BLaER1 (cell line): ENCODE measurements around the gene CYBA.

Experiments
- H3K27ac ChIP-seq: shearing (Covaris generic); formaldehyde crosslinking; 2 replicates; pipeline ENCODE4 v1.8.1; 2022
- H3K27me3 ChIP-seq: shearing (Covaris generic); formaldehyde crosslinking; 2 replicates; pipeline ENCODE4 v1.8.1; 2022
- H3K36me3 ChIP-seq: shearing (Covaris generic); formaldehyde crosslinking; 2 replicates; pipeline ENCODE4 v1.8.1; 2022
- H3K4me1 ChIP-seq: shearing (Covaris generic); formaldehyde crosslinking; 2 replicates; pipeline ENCODE4 v1.8.1; 2022
- H3K4me2 ChIP-seq: shearing (Covaris generic); formaldehyde crosslinking; 2 replicates; pipeline ENCODE4 v1.8.1; 2022
- H3K4me3 ChIP-seq: shearing (Covaris generic); formaldehyde crosslinking; 2 replicates; pipeline ENCODE4 v1.8.1; 2022
- H3K9ac ChIP-seq: shearing (Covaris generic); formaldehyde crosslinking; 2 replicates; pipeline ENCODE4 v1.8.1; 2022
- H3K9me3 ChIP-seq: shearing (Covaris generic); formaldehyde crosslinking; 2 replicates; pipeline ENCODE4 v1.8.1; 2022
- H4K20me1 ChIP-seq: shearing (Covaris generic); formaldehyde crosslinking; 2 replicates; pipeline ENCODE4 v1.8.1; 2022
- Cebpa-rat ChIP-seq: shearing (Covaris generic); IDR thresholded peaks from 2 replicates; pipeline ENCODE4 v1.8.1; 2022

The CYBA gene

GRCh38 chr16:88624977-88625576 lies 25.8 kb downstream of the CYBA start:
- peak overlapping the region; percentile 55 for H3K27ac ChIP-seq
- peaks cover 78% of the 10 kb centered on the region for H3K36me3 ChIP-seq
- peaks cover 21% of the 10 kb centered on the region for H4K20me1 ChIP-seq
- no peaks in the 10 kb centered on the region for H3K9me3 ChIP-seq
- H3K27me3 ChIP-seq: no peaks in the 10 kb centered on the region
- H3K9ac ChIP-seq: 0 out of 2 replicates have a peak overlapping the region, but pooled peaks have one; percentile 4
- no peak for TF ChIP-seq Cebpa-rat
- H3K4me2 ChIP-seq: peak overlapping the region; percentile 47
- no peak overlapping the region for H3K4me3 ChIP-seq
- peaks cover 67% of the 10 kb centered on the region for H3K4me1 ChIP-seq

GRCh38 chr16:88624481-88624880 lies 26.4 kb downstream of the CYBA start:
- peak overlapping the region; percentile 41; the same call in 1 of the 2 replicates for H3K9ac ChIP-seq

GRCh38 chr16:88623858-88624257 lies 27.0 kb downstream of the CYBA start:
- Histone ChIP-seq H4K20me1 (peaks cover 33% of the 10 kb centered on the region), H3K27ac (peak overlapping the region; percentile 55), H3K4me2 (peak overlapping the region; percentile 47; the same call in 1 of the 2 replicates), H3K36me3 (peaks cover 81% of the 10 kb centered on the region), H3K9ac (peak overlapping the region; percentile 41; the same call in 1 of the 2 replicates), H3K9me3 (no peaks in the 10 kb centered on the region), H3K4me1 (peaks cover 66% of the 10 kb centered on the region), H3K4me3 (no peak overlapping the region), H3K27me3 (no peaks in the 10 kb centered on the region)
- TF ChIP-seq Cebpa-rat: no peak

More at GRCh38 chr16:88624481-88624880, 26.4 kb downstream of the CYBA start:
- H3K27ac ChIP-seq: peak overlapping the region; percentile 55
- peaks cover 78% of the 10 kb centered on the region for H3K36me3 ChIP-seq
- no peak overlapping the region for H3K4me3 ChIP-seq
- TF ChIP-seq Cebpa-rat: no peak
- no peaks in the 10 kb centered on the region for H3K27me3 ChIP-seq
- peak overlapping the region; percentile 47 for H3K4me2 ChIP-seq
- no peaks in the 10 kb centered on the region for H3K9me3 ChIP-seq
- peaks cover 67% of the 10 kb centered on the region for H3K4me1 ChIP-seq
- peaks cover 27% of the 10 kb centered on the region for H4K20me1 ChIP-seq

GRCh38 chr16:88622866-88623265 lies 28.0 kb downstream of the CYBA start:
- H4K20me1 ChIP-seq: peaks cover 43% of the 10 kb centered on the region
- H3K27ac ChIP-seq: no peak overlapping the region
- TF ChIP-seq Cebpa-rat: no peak
- H3K36me3 ChIP-seq: peaks cover 91% of the 10 kb centered on the region
- H3K27me3 ChIP-seq: no peaks in the 10 kb centered on the region
- H3K9me3 ChIP-seq: no peaks in the 10 kb centered on the region
- no peak overlapping the region for H3K9ac ChIP-seq
- H3K4me3 ChIP-seq: no peak overlapping the region
- peaks cover 62% of the 10 kb centered on the region for H3K4me1 ChIP-seq
- no peak overlapping the region for H3K4me2 ChIP-seq

GRCh38 chr16:88622125-88622524 lies 28.7 kb downstream of the CYBA start:
- Histone ChIP-seq H3K9ac (no peak overlapping the region), H4K20me1 (peaks cover 51% of the 10 kb centered on the region), H3K4me3 (no peak overlapping the region), H3K27me3 (no peaks in the 10 kb centered on the region), H3K27ac (no peak overlapping the region), H3K4me2 (no peak overlapping the region), H3K9me3 (no peaks in the 10 kb centered on the region), H3K4me1 (peaks cover 54% of the 10 kb centered on the region), H3K36me3 (peaks cover 98% of the 10 kb centered on the region)
- no peak for TF ChIP-seq Cebpa-rat

- Histone ChIP-seq H3K4me2 (peak overlapping the region; percentile 15; the same call in 1 of the 2 replicates), H3K4me1 (peaks cover 54% of the 10 kb centered on the region), H3K4me3 (no peak overlapping the region), H3K9me3 (no peaks in the 10 kb centered on the region), H4K20me1 (peaks cover 71% of the 10 kb centered on the region), H3K27me3 (no peaks in the 10 kb centered on the region), H3K27ac (no peak overlapping the region), H3K9ac (peak overlapping the region; percentile 30; the same call in 1 of the 2 replicates), H3K36me3 (peaks cover 93% of the 10 kb centered on the region)
- TF ChIP-seq Cebpa-rat: no peak
These were observed 30.7 kb downstream of the CYBA start for GRCh38 chr16:88619859-88620815.

- Histone ChIP-seq H3K4me3 (no peak overlapping the region), H3K4me1 (peaks cover 54% of the 10 kb centered on the region), H3K27ac (peak overlapping the region; percentile 46), H3K9ac (peak overlapping the region; percentile 30; the same call in 1 of the 2 replicates), H3K4me2 (peak overlapping the region; percentile 15; the same call in 1 of the 2 replicates), H3K27me3 (no peaks in the 10 kb centered on the region), H3K9me3 (no peaks in the 10 kb centered on the region), H3K36me3 (peaks cover 86% of the 10 kb centered on the region), H4K20me1 (peaks cover 71% of the 10 kb centered on the region)
- TF ChIP-seq Cebpa-rat: no peak
These were observed 31.7 kb downstream of the CYBA start for GRCh38 chr16:88618956-88619667.

- Histone ChIP-seq H3K4me2 (no peak overlapping the region), H3K4me3 (no peak overlapping the region), H3K4me1 (peaks cover 59% of the 10 kb centered on the region), H4K20me1 (peaks cover 77% of the 10 kb centered on the region), H3K9ac (no peak overlapping the region), H3K27me3 (no peaks in the 10 kb centered on the region), H3K27ac (no peak overlapping the region), H3K9me3 (no peaks in the 10 kb centered on the region), H3K36me3 (peaks cover 86% of the 10 kb centered on the region)
- TF ChIP-seq Cebpa-rat: no peak
These were observed 32.5 kb downstream of the CYBA start for GRCh38 chr16:88618182-88618955.
